HEK293T (cell line): ENCODE results near the gene EPB41L2.

Source experiments
- FOXM1 ChIP-seq: fragments of 450-650 bp; IDR thresholded peaks from 2 replicates; pipeline ENCODE4 v1.6.1; 2017; ENCODE audit warnings: mild to moderate bottlenecking, borderline replicate concordance
- HDGF ChIP-seq: fragments of 450-650 bp; IDR thresholded peaks from 2 replicates; pipeline ENCODE4 v1.6.1; 2017; ENCODE audit warnings: antibody characterized with exemption, borderline replicate concordance

DNA sequence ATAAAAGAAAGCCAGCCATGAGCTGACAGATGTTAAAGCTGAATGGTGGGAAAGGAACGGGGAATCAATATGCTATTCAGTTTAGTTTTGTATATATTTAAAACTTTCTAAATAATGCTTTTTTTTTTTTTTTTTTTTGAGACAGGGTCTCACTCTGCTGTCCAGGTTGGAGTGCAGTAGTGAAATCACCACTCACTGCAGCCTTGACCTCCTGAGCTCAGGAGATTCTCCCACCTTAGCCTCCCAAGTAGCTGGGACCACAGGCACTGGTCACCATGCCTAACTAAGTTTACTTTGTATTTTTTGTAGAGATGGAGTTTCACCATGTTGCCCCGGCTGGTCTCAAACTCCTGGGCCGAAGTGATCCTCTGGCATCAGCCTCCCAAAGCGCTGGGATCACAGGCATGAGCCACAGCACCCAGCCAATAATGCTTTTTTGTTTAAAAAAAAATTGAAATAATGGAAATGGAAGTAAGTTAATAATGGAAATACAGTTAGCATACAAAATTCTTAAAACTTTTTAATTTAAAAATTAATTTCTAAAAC, 19.1 kb downstream of the EPB41L2 start:
- TF ChIP-seq FOXM1 (no peak), HDGF (no peak)
